Measurements from ENCODE around the gene DAPK1. TPM values are rescaled to one million over a fixed set of nuclear protein-coding genes. Genes with fewer than 3 reads are reported as not detected.

DAPK1 gene
- total and polyA plus RNA-seq, 2 donors from 2014 or later: 15.5 to 166 TPM

DNA sequence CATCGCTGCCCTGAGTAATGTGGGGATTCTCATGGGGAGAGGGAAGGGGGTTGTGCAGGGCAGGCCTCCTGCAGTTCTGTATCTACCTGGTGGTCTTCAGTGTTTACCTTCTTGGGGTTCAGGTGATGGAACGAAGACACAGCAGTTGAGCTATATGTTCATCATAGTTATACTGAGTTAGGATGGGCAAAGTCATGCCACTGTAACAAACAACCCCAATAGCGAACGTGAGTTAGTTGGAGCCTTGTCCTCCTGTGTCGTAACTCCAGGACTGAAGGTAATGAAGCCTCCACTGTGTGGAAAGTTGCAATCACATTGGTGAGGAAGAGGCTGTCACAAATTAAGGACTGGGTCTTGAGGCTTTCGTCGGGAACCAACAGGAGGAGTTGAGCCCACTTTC is 64.4 kb downstream of the DAPK1 start:
- no peaks in the 10 kb centered on the region for H3K27me3 ChIP-seq (ENCODE audit: control insufficient read depth, insufficient read depth, low read length)
- no peak for DNase-seq
- H3K4me3 ChIP-seq (ENCODE audit: low read length in 3 of 3): no peak overlapping the region
- H3K9ac ChIP-seq (ENCODE audit: low read length in 3 of 3): no peak overlapping the region
- no peaks in the 10 kb centered on the region for H3K9me3 ChIP-seq (ENCODE audit: control insufficient read depth in 2 of 3, insufficient read depth in 1 of 3, low read length in 3 of 3)
- H3K27ac ChIP-seq (ENCODE audit: low read depth in 2 of 2, low read length in 2 of 2): no peak overlapping the region
- FAIRE-seq: no peak
- no peak for TF ChIP-seq CTCF (IDR thresholded peaks at IDR 0.05; ENCODE audit: borderline replicate concordance, extremely low read depth, insufficient read depth)
- H3K4me1 ChIP-seq (ENCODE audit: control insufficient read depth in 2 of 3, insufficient read depth in 2 of 3, low read depth in 1 of 3, low read length in 3 of 3): peaks cover 2 to 17% (median 10%) of the 10 kb centered on the region in 3 donors
- no peaks in the 10 kb centered on the region for H3K36me3 ChIP-seq (ENCODE audit: control insufficient read depth in 2 of 3, insufficient read depth in 3 of 3, low read length in 3 of 3)
- intact Hi-C loops (cut with DNase I): no loop called here

DNA sequence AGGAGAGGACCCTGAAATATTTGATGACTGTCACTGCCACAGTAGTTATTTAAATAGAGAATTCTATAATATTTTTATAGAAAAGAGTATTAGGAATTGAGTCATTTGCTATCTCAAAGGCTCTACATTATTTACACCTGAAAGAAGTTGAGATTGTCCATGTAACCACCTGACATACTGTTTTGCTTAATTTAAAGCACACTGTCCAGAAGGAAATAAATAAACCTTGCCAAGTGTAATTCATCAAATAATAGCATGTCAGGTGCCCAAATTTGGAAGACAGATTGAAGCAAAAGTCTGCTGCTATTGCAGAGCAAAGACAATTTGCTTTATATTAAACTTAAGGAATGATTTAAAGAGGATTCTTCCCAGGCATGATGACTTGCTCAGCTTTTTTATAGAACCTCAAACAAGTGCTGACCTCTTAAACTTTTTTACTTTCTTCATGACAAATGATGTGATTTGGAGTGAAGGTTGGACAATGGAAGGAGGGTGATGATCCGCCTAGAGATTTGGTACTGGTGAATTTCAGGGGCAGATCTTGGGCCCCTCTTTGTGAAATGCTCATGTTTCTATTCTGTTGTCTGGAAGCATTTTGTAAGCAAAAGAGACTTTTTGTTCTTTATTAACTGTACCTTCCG is 65.0 kb downstream of the DAPK1 start:
- TF ChIP-seq CTCF (IDR thresholded peaks at IDR 0.05; ENCODE audit: borderline replicate concordance, extremely low read depth, insufficient read depth): no peak
- Histone ChIP-seq H3K4me3 (ENCODE audit: low read length in 3 of 3) (no peak overlapping the region), H3K9ac (ENCODE audit: low read length in 3 of 3) (no peak overlapping the region), H3K27ac (ENCODE audit: low read depth in 2 of 2, low read length in 2 of 2) (no peak overlapping the region), H3K36me3 (ENCODE audit: control insufficient read depth in 2 of 3, insufficient read depth in 3 of 3, low read length in 3 of 3) (no peaks in the 10 kb centered on the region), H3K27me3 (ENCODE audit: control insufficient read depth, insufficient read depth, low read length) (no peaks in the 10 kb centered on the region), H3K9me3 (ENCODE audit: control insufficient read depth in 2 of 3, insufficient read depth in 1 of 3, low read length in 3 of 3) (no peaks in the 10 kb centered on the region), H3K4me1 (ENCODE audit: control insufficient read depth in 2 of 3, insufficient read depth in 2 of 3, low read depth in 1 of 3, low read length in 3 of 3) (peaks cover 2 to 14% (median 10%) of the 10 kb centered on the region in 3 donors)
- intact Hi-C loops (cut with DNase I): no loop called here
- DNase-seq (no peak), FAIRE-seq (no peak)

DNA sequence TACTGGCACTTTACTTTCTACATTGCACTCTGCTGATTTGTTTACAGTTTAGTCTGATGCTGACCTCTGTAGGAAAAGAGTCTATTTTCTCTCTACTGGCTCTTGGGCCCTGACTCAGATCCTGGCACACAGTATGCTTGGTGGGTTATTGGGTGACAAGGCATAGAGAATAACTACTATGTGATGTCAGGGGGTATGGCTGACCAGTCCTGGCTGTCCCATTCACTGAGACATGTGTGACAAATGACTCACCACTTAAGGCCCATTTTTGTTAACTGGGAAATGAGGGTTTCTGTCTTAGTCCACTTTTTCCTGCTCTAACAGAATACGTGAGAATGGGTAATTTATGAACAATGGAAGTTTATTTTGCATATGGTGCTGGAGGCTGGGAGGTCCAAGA is 66.4 kb downstream of the DAPK1 start:
- intact Hi-C loops (cut with DNase I): no loop called here

More for the DNA sequence above, 66.4 kb downstream of the DAPK1 start:
- Histone ChIP-seq H3K9me3 (ENCODE audit: control insufficient read depth in 2 of 3, insufficient read depth in 1 of 3, low read length in 3 of 3) (no peaks in the 10 kb centered on the region), H3K4me1 (ENCODE audit: control insufficient read depth in 2 of 3, insufficient read depth in 2 of 3, low read depth in 1 of 3, low read length in 3 of 3) (peaks cover 7 to 17% (median 12%) of the 10 kb centered on the region in 3 donors), H3K9ac (ENCODE audit: low read length in 3 of 3) (no peak overlapping the region), H3K4me3 (ENCODE audit: low read length in 3 of 3) (no peak overlapping the region), H3K36me3 (ENCODE audit: control insufficient read depth in 2 of 3, insufficient read depth in 3 of 3, low read length in 3 of 3) (no peaks in the 10 kb centered on the region), H3K27me3 (ENCODE audit: control insufficient read depth, insufficient read depth, low read length) (no peaks in the 10 kb centered on the region), H3K27ac (ENCODE audit: low read depth in 2 of 2, low read length in 2 of 2) (no peak overlapping the region)
- no peak for TF ChIP-seq CTCF (IDR thresholded peaks at IDR 0.05; ENCODE audit: borderline replicate concordance, extremely low read depth, insufficient read depth)
- FAIRE-seq (no peak), DNase-seq (no peak)
